Glutamatergic neuron (in vitro differentiated cells): Measurements from ENCODE around the gene ADARB1. TPM values are rescaled to one million over a fixed set of nuclear protein-coding genes. Genes with fewer than 3 reads are reported as not detected.

Source experiments
- DNase-seq: peaks from one replicate; pipeline ENCODE4 v3.0.0; 2022
- H3K27ac Mint-ChIP-seq: one replicate; pipeline ENCODE4 v1.8.0; 2020; ENCODE audit warnings: mild to moderate bottlenecking, mixed read lengths, inconsistent platforms; ENCODE audit not compliant: unreplicated experiment
- H3K27me3 Mint-ChIP-seq: one replicate; pipeline ENCODE4 v1.8.0; 2020; ENCODE audit warnings: mild to moderate bottlenecking, moderate library complexity, mixed read lengths, inconsistent platforms; ENCODE audit not compliant: unreplicated experiment
- H3K36me3 Mint-ChIP-seq: one replicate; pipeline ENCODE4 v1.8.0; 2020; ENCODE audit warnings: mild to moderate bottlenecking, mixed read lengths, inconsistent platforms; ENCODE audit not compliant: unreplicated experiment
- H3K4me1 Mint-ChIP-seq: one replicate; pipeline ENCODE4 v1.8.0; 2020; ENCODE audit warnings: mild to moderate bottlenecking, low read depth, mixed read lengths, inconsistent platforms; ENCODE audit not compliant: unreplicated experiment
- H3K4me3 Mint-ChIP-seq: one replicate; pipeline ENCODE4 v1.8.0; 2020; ENCODE audit warnings: mild to moderate bottlenecking, mixed read lengths, inconsistent platforms; ENCODE audit not compliant: unreplicated experiment
- H3K9me3 Mint-ChIP-seq: one replicate; pipeline ENCODE4 v1.8.0; 2020; ENCODE audit warnings: mild to moderate bottlenecking, moderate library complexity, mixed read lengths, inconsistent platforms; ENCODE audit not compliant: unreplicated experiment
- total RNA-seq: library from RNA; stranded (reverse); fragmentation: NEBNext Ultra II Directional; extraction: Animal tissue kit (Norgen Biotek cat#: 25700); gene quantifications from one replicate; pipeline ENCODE4 v1.2.1, GENCODE V29; 2021; ENCODE audit not compliant: unreplicated experiment
- TF ChIP-seq, protein P1 (sequence below): fragments of 200-600 bp; sonication (generic); IDR thresholded peaks from one replicate; pipeline ENCODE4 v1.5.0; 2021; ENCODE audit not compliant: partially characterized antibody, unreplicated experiment

ADARB1 gene
- total RNA-seq, 1 donor from 2014 or later = 49.2 TPM

DNA sequence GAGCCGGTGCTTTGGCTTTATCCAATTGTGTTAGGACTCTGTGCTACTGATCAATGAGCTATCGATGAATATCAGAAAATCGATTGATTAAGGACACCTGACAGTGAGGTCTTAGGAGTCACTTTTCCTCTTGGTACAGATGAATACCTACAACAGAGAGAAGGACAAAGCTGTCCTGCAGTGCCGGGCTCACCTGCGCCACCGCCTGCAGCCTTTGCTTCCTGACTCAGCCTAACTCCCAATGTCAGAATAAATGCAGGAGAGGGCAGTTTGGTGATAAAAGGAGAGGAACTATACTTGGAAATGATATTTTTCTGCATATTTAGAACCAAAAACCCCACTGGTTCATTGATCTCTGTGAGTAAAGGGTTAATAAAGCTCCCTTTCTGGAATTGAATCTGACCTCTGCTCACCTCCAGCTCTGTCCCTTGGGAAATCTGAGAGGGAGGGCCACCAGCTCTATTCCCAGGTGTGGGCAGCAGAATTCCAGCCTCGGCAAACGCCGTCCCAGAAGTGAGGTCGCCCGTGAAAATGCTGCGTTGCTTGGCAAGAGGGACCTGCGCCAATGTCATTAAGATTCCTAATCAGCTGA, 174.0 kb downstream of the ADARB1 start:
- H3K4me3 Mint-ChIP-seq = peak overlapping the region; percentile 44
- TF ChIP-seq, protein P1, sequence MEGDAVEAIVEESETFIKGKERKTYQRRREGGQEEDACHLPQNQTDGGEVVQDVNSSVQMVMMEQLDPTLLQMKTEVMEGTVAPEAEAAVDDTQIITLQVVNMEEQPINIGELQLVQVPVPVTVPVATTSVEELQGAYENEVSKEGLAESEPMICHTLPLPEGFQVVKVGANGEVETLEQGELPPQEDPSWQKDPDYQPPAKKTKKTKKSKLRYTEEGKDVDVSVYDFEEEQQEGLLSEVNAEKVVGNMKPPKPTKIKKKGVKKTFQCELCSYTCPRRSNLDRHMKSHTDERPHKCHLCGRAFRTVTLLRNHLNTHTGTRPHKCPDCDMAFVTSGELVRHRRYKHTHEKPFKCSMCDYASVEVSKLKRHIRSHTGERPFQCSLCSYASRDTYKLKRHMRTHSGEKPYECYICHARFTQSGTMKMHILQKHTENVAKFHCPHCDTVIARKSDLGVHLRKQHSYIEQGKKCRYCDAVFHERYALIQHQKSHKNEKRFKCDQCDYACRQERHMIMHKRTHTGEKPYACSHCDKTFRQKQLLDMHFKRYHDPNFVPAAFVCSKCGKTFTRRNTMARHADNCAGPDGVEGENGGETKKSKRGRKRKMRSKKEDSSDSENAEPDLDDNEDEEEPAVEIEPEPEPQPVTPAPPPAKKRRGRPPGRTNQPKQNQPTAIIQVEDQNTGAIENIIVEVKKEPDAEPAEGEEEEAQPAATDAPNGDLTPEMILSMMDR = no peak
- peaks cover 19% of the 10 kb centered on the region for H3K36me3 Mint-ChIP-seq
- peaks cover 8% of the 10 kb centered on the region for H3K9me3 Mint-ChIP-seq
- H3K27me3 Mint-ChIP-seq = peaks cover 2% of the 10 kb centered on the region
- DNase-seq = no peak
- no peak overlapping the region for H3K27ac Mint-ChIP-seq
- peaks cover 14% of the 10 kb centered on the region for H3K4me1 Mint-ChIP-seq

DNA sequence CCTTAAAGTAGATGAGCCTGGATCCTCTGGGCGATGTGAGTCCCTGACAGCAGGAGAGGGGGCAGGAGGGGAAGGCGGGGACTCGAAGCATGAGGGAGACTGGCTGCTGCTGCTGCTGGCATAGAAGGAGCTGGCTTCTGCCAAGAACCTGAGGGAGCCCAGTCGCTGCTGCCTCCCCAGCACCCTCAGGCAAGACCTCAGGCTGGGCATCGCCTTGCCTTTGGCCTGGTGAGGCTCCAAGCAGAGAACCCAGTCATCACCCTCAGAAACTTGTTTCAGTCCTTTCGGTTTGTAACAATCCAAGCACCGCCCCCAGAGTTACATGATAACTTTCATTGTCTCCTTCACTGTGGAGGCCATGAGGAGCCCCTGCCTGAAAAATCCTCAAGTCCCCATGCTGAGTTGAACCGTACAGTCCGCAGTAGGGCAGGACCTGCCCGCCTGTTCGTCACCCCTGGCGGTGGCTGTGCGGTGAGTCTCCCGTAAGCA, 174.6 kb downstream of the ADARB1 start:
- peaks cover 2% of the 10 kb centered on the region for H3K27me3 Mint-ChIP-seq
- H3K4me1 Mint-ChIP-seq = peaks cover 14% of the 10 kb centered on the region
- peaks cover 13% of the 10 kb centered on the region for H3K36me3 Mint-ChIP-seq
- DNase-seq = no peak
- peak overlapping the region; percentile 45 for H3K27ac Mint-ChIP-seq
- no peak overlapping the region for H3K4me3 Mint-ChIP-seq
- TF ChIP-seq, protein P1 = no peak
- H3K9me3 Mint-ChIP-seq = peaks cover 4% of the 10 kb centered on the region

DNA sequence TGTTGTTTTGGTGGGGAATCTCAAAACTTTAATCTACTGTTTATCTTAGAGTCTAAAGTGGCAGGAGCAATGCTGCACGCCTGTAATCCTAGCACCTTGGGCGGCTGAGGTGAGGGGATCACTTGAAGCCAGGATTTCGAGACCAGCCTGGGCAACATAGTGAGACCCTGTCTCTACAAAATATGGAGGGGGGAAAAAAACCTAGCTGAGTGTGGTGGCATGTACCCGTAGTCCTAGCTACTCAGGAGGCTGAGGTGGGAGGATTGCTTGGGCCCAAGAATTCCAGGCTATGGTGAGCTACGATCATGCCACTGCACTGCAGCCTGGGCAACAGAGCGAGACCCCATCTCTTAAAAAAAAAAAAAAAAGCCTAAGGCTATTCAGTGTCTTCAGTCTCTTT, 175.2 kb downstream of the ADARB1 start:
- DNase-seq = no peak
- Mint-ChIP-seq H3K36me3 (peaks cover 7% of the 10 kb centered on the region), H3K27me3 (peaks cover 2% of the 10 kb centered on the region), H3K4me3 (no peak overlapping the region), H3K27ac (no peak overlapping the region), H3K9me3 (no peaks in the 10 kb centered on the region), H3K4me1 (peaks cover 14% of the 10 kb centered on the region)
- TF ChIP-seq, protein P1 = no peak

DNA sequence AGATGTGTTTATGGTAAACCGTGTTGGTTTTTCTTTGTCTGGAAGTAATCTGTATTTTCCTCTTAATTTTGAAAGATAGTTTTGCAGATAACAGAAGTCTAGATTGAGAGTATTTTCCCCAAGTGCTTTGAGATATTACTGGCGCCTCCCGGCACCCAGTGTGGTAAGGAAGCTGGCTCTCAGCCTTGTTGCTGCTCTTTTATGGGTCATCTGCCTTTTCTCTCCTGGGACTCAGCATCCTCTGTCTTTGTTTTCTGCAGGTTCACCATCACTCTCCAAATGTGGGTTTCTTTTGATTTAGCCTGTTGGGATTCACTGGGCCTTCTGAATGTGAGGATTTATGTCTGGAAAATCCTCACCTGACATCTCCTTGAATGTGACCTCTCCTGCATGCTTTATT, 175.9 kb downstream of the ADARB1 start:
- H3K4me1 Mint-ChIP-seq = peaks cover 14% of the 10 kb centered on the region

More for the DNA sequence above, 175.9 kb downstream of the ADARB1 start:
- DNase-seq = no peak
- TF ChIP-seq, protein P1 = no peak
- peaks cover 6% of the 10 kb centered on the region for H3K27me3 Mint-ChIP-seq
- H3K4me3 Mint-ChIP-seq = no peak overlapping the region
- H3K36me3 Mint-ChIP-seq = peaks cover 7% of the 10 kb centered on the region
- H3K9me3 Mint-ChIP-seq = peaks cover 2% of the 10 kb centered on the region
- no peak overlapping the region for H3K27ac Mint-ChIP-seq
